Measurements from ENCODE around the gene BOLA2B.
A peak's percentile ranks its signal among the peaks of the same experiment; 100 is the strongest.

The BOLA2B gene

GRCh38 chr16:30187556-30187865 is 6.0 kb downstream of the BOLA2B start:
- Histone ChIP-seq H3K36me3 (ENCODE audit: control insufficient read depth in 2 of 2, insufficient read depth in 1 of 2, low read length in 2 of 2) (peaks cover 0 to 15% of the 10 kb centered on the region in 2 experiments; a peak in 1 of 3 replicates), H3K9me3 (ENCODE audit: control insufficient read depth, insufficient read depth, low read depth, low read length) (no peaks in the 10 kb centered on the region), H3K4me3 (ENCODE audit: low read depth, low read length) (no peak overlapping the region), H3K4me1 (ENCODE audit: control insufficient read depth, insufficient read depth, low read length) (peaks cover 3% of the 10 kb centered on the region; the same call in 1 of the 2 replicates), H3K27ac (ENCODE audit: extremely low read depth, low read depth, low read length) (no peak overlapping the region)
- no peak for TF ChIP-seq SETDB1 (IDR thresholded peaks at IDR 0.05; ENCODE audit: insufficient read length, low read length)
- TF ChIP-seq SP3 (tag by site-specific recombination; IDR thresholded peaks at IDR 0.05) = no peak
- TF ChIP-seq OSR2 (tag by site-specific recombination; IDR thresholded peaks at IDR 0.05) = 0 out of 2 replicates have a peak, but pooled peaks have one; percentile 9
- peak; percentile 64; the same call in 1 of the 2 replicates for TF ChIP-seq ZNF600 (tag by site-specific recombination; IDR thresholded peaks at IDR 0.05)
- TF ChIP-seq IKZF3 (tag by site-specific recombination; IDR thresholded peaks at IDR 0.05) = no peak
- TF ChIP-seq ZBTB17 (tag by site-specific recombination; IDR thresholded peaks at IDR 0.05) = 0 out of 2 replicates have a peak, but pooled peaks have one; percentile 5
- ChIA-PET CTCF (no interaction called here), POLR2A (no interaction called here)

DNA sequence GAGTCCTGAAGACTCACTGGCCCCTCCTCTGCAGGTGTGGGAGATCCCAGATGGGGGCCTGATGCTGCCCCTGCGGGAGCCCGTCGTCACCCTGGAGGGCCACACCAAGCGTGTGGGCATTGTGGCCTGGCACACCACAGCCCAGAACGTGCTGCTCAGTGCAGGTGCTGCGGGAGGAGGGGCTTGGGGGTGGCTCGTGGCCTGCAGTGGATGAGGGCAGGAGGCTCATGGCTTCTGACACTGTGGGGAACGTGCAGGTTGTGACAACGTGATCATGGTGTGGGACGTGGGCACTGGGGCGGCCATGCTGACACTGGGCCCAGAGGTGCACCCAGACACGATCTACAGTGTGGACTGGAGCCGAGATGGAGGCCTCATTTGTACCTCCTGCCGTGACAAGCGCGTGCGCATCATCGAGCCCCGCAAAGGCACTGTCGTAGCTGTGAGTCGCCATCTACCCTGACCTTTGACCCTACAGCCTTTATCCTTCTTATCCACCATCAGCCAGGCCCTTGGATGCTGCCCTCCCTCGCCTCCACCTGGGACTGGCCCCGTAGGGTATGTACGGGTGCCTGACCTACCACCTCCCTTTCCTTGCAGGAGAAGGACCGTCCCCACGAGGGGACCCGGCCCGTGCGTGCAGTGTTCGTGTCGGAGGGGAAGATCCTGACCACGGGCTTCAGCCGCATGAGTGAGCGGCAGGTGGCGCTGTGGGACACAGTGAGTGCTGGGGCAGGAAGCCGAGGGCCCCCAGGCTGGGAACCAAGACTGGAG is 6.5 kb downstream of the BOLA2B start:
- H3K36me3 ChIP-seq (ENCODE audit: control insufficient read depth in 2 of 2, insufficient read depth in 1 of 2, low read length in 2 of 2) = peaks cover 0 to 15% of the 10 kb centered on the region in 2 experiments; a peak in 1 of 3 replicates
- ChIA-PET POLR2A (interaction anchor here (0.6 to 0.9 kb wide), 2 partner anchors 75 to 243 kb away, joined by 5 to 7 read pairs; partner anchors contain the start of gene DCTPP1), CTCF (interaction anchor here (0.6 kb wide), 1 partner anchor 44 kb away, joined by 3 read pairs; no protein-coding TSS in a partner anchor)
- no peaks in the 10 kb centered on the region for H3K9me3 ChIP-seq (ENCODE audit: control insufficient read depth, insufficient read depth, low read depth, low read length)
- no peak overlapping the region for H3K27ac ChIP-seq (ENCODE audit: extremely low read depth, low read depth, low read length)
- peaks cover 3% of the 10 kb centered on the region; the same call in 1 of the 2 replicates for H3K4me1 ChIP-seq (ENCODE audit: control insufficient read depth, insufficient read depth, low read length)
- H3K4me3 ChIP-seq (ENCODE audit: low read depth, low read length) = no peak overlapping the region
- TF ChIP-seq ZNF785 (tag by site-specific recombination; IDR thresholded peaks at IDR 0.05) = 0 out of 2 replicates have a peak, but pooled peaks have one; percentile 33
- peak; percentile 93 for TF ChIP-seq CTCF (tag by site-specific recombination; IDR thresholded peaks at IDR 0.05)
- TF ChIP-seq ZNF843 (tag by site-specific recombination; IDR thresholded peaks at IDR 0.05) = 0 out of 2 replicates have a peak, but pooled peaks have one; percentile 12
- peak; percentile 84; the same call in 1 of the 2 replicates for TF ChIP-seq BCL11A (tag by site-specific recombination; IDR thresholded peaks at IDR 0.05; ENCODE audit: low read depth)
- TF ChIP-seq ZNF629 (tag by site-specific recombination; IDR thresholded peaks at IDR 0.05) = 0 out of 2 replicates have a peak, but pooled peaks have one; percentile 21
- peak; percentile 91 for TF ChIP-seq BCL11B (tag by site-specific recombination; IDR thresholded peaks at IDR 0.05; ENCODE audit: low read depth)
- no peak for TF ChIP-seq ZNF24 (tag by site-specific recombination; IDR thresholded peaks at IDR 0.05)
- no peak for TF ChIP-seq ZBTB11 (tag by site-specific recombination; conservative IDR thresholded peaks at IDR 0.05; ENCODE audit: low read depth)
- TF ChIP-seq, protein P1, sequence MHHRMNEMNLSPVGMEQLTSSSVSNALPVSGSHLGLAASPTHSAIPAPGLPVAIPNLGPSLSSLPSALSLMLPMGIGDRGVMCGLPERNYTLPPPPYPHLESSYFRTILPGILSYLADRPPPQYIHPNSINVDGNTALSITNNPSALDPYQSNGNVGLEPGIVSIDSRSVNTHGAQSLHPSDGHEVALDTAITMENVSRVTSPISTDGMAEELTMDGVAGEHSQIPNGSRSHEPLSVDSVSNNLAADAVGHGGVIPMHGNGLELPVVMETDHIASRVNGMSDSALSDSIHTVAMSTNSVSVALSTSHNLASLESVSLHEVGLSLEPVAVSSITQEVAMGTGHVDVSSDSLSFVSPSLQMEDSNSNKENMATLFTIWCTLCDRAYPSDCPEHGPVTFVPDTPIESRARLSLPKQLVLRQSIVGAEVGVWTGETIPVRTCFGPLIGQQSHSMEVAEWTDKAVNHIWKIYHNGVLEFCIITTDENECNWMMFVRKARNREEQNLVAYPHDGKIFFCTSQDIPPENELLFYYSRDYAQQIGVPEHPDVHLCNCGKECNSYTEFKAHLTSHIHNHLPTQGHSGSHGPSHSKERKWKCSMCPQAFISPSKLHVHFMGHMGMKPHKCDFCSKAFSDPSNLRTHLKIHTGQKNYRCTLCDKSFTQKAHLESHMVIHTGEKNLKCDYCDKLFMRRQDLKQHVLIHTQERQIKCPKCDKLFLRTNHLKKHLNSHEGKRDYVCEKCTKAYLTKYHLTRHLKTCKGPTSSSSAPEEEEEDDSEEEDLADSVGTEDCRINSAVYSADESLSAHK (tag by site-specific recombination; IDR thresholded peaks at IDR 0.05) = 0 out of 2 replicates have a peak, but pooled peaks have one; percentile 32
- no peak for TF ChIP-seq HOXD13 (CRISPR knock-in tag; IDR thresholded peaks at IDR 0.05; ENCODE audit: borderline replicate concordance)
- TF ChIP-seq ZNF221 (tag by site-specific recombination; IDR thresholded peaks at IDR 0.05; ENCODE audit: borderline replicate concordance) = 0 out of 2 replicates have a peak, but pooled peaks have one; percentile 7
- TF ChIP-seq, protein P2, sequence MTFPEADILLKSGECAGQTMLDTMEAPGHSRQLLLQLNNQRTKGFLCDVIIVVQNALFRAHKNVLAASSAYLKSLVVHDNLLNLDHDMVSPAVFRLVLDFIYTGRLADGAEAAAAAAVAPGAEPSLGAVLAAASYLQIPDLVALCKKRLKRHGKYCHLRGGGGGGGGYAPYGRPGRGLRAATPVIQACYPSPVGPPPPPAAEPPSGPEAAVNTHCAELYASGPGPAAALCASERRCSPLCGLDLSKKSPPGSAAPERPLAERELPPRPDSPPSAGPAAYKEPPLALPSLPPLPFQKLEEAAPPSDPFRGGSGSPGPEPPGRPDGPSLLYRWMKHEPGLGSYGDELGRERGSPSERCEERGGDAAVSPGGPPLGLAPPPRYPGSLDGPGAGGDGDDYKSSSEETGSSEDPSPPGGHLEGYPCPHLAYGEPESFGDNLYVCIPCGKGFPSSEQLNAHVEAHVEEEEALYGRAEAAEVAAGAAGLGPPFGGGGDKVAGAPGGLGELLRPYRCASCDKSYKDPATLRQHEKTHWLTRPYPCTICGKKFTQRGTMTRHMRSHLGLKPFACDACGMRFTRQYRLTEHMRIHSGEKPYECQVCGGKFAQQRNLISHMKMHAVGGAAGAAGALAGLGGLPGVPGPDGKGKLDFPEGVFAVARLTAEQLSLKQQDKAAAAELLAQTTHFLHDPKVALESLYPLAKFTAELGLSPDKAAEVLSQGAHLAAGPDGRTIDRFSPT (tag by site-specific recombination; IDR thresholded peaks at IDR 0.05) = peak; percentile 65; the same call in 1 of the 2 replicates
- TF ChIP-seq IKZF3 (tag by site-specific recombination; IDR thresholded peaks at IDR 0.05) = peak; percentile 14; the same call in 1 of the 2 replicates
- TF ChIP-seq GLIS2 (tag by site-specific recombination; IDR thresholded peaks at IDR 0.05) = 0 out of 2 replicates have a peak, but pooled peaks have one; percentile 34
- TF ChIP-seq YY2 (tag by site-specific recombination; IDR thresholded peaks at IDR 0.05) = peak; percentile 31; the same call in 1 of the 2 replicates
- peak; percentile 77; the same call in 1 of the 2 replicates for TF ChIP-seq ZEB2 (tag by site-specific recombination; IDR thresholded peaks at IDR 0.05)
- 0 out of 2 replicates have a peak, but pooled peaks have one; percentile 29 for TF ChIP-seq ZNF660 (tag by site-specific recombination; IDR thresholded peaks at IDR 0.05)
- TF ChIP-seq WT1 (tag by site-specific recombination; IDR thresholded peaks at IDR 0.05) = no peak
- 0 out of 2 replicates have a peak, but pooled peaks have one; percentile 31 for TF ChIP-seq ZNF302 (tag by site-specific recombination; IDR thresholded peaks at IDR 0.05; ENCODE audit: low read depth)
